NCI-H460 (cell line): ENCODE results near the gene C2orf78. TPM values are rescaled to one million over a fixed set of nuclear protein-coding genes. Genes with fewer than 3 reads are reported as not detected.

ENCODE experiments used
- DNase-seq: peaks from one replicate; pipeline ENCODE4 v3.0.0-alpha.2; 2016; ENCODE audit warnings: low read depth; ENCODE audit errors: extremely low read depth
- total RNA-seq: library from RNA; depleted of rRNA; stranded (reverse); fragments of >200 nt; shearing (Covaris generic); gene quantifications from 2 replicates; pipeline ENCODE4 v1.2.3, GENCODE V29; 2014

C2orf78 gene
- total RNA-seq, 1 experiment from 2014 or later, result not detected

GRCh38 chr2:73779467-73780236 is 4.3 kb upstream of the C2orf78 start, which contains the start of gene DUSP11:
Gene DUSP11 (minus strand): TSS chr2:73780103. CDS start chr2:73779974, 129 bp downstream.
- DNase-seq, result peak; percentile 95

- no peak for DNase-seq
These were observed 3.8 kb upstream of the C2orf78 start for GRCh38 chr2:73780237-73780582.

DNA sequence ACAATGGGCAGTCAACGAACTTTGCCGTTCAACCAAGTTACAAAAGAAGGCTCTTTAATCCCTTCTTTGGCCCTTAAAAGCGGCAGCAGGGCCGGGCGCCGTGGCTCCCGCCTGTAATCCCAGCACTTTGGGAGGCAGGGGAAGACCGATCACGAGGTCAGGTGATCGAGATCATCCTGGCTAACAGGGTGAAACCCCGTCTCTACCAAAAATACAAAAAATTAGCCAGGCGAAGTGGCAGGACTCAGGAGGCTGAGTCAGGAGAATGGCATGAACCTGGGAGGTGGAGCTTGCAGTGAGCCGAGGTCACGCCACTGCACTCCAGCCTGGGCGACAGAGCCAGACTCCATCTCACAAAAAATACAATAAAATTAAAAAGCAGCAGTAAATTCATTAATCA is 581 bp upstream of the C2orf78 start:
- peak; percentile 17 for DNase-seq

DNA sequence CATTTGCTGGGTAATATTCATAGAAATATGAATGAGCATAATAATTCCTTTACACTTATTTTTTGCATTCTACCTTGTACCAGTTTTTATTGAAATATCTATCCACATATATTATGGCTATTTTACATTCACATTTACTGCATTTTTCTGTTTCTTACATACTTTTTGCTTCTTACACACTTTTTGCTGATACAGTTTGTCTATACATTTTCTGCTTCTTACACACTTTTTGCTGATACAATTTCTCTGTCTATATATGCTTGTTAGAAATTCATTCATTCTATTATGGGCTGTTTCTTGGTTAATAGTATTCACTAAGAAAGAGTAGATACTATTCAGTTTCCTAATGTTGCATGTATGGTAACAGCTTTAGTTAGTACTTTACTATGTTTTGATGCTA is 27.9 kb downstream of the C2orf78 start:
- no peak for DNase-seq

- no peak for DNase-seq
These were observed 28.7 kb downstream of the C2orf78 start for GRCh38 chr2:73812635-73813034.

- no peak for DNase-seq
These were observed 34.3 kb downstream of the C2orf78 start for GRCh38 chr2:73818296-73818695.

- DNase-seq, result no peak
These were observed 37.2 kb downstream of the C2orf78 start for GRCh38 chr2:73821227-73821626.

DNA sequence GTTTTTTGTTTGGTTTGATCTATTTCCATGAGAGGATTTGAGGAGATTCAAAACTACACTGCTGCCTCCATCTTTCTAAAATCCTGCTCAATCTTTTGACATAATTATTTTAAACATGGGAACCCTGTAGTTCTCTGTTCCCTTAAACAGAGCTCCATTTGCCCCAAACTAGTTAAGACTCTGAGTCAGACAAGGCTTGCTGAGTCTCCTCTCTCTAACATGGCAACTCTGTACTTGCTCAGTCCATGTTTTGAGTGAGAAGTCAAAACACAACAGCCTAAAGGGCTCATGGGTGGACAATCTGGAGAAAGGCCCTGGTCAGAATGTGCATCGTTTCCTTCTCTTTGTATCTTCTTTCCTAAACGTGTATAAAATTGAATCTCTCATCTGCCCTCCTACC is 37.7 kb downstream of the C2orf78 start:
- DNase-seq, result no peak

DNA sequence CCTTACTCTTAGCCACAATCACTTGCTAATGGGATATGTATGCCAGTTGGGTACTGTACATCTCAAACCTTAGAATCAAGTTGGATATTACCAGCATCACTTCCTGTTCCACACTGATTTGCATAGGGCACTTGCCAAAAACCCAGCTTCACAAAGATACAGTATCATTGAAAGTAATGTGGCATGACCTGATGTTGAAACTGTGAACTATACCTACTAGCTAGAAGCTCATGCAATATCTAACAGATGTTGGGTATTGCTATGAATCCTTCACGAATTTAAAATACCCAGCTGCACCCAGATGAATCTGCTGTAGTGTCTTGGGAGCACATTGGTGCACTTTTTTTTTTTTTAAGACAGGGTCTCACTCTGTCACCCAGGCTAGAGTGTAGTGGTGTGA is 38.3 kb downstream of the C2orf78 start:
- DNase-seq, result no peak

GRCh38 chr2:73822991-73823390 is 39.0 kb downstream of the C2orf78 start:
- DNase-seq, result no peak

DNA sequence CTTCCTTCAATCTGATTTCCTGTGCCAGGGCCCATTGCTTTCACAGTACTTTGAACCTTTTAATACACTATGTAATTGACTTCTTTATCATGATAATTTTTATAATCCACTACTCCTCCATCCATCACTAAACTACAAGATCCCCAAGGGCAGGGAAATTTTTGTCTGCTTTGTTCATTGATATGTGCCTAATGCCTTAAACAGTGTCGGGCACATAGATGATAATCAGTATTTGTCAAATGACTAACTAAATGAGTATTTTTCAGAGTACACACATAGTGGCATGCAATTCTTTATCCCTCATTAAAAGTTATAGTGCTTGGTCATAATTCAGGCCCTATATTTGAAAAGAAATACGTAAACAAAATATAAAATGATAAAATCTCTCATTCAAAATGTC is 39.4 kb downstream of the C2orf78 start:
- no peak for DNase-seq

GRCh38 chr2:73823916-73824523 is 40.0 kb downstream of the C2orf78 start:
- peak; percentile 66 for DNase-seq

DNA sequence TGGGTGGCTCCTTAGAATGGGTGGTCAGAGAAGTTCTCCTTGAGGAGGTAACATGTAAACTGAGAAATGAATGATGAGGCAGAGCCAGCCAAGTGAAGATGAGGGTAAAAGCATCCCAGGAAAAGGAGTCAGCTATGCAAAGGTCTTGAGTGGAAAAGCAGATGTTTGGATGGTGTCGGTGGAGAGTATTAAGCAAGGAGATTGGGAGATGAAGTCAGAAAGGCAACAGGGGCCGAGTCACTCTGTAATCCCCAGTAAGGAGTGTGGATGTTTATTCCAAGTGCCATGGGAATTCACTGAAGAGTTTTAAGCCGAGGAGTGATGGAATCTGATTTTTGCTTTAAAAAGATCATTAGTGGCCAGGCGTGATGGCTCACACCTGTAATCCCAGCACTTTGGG is 41.4 kb downstream of the C2orf78 start:
- DNase-seq, result no peak

DNA sequence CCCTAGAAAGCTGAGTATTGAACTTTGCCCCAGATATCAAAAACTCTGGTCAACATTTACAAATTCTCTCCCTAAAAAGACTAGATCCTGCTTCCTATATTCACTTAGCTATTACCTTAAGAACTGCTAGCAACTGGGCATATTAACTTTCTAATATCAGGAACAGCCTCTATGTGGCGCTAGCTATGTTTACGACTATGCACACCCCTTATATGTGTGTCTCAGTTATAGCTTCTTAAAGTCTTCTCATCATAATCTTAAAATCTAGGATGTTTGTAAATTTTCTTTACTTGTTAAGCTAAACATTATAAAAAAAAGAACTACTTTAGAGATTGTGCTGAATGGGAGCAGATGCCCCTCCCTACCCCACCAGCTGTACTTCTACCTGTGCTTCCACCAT is 43.0 kb downstream of the C2orf78 start:
- DNase-seq, result peak; percentile 26

DNA sequence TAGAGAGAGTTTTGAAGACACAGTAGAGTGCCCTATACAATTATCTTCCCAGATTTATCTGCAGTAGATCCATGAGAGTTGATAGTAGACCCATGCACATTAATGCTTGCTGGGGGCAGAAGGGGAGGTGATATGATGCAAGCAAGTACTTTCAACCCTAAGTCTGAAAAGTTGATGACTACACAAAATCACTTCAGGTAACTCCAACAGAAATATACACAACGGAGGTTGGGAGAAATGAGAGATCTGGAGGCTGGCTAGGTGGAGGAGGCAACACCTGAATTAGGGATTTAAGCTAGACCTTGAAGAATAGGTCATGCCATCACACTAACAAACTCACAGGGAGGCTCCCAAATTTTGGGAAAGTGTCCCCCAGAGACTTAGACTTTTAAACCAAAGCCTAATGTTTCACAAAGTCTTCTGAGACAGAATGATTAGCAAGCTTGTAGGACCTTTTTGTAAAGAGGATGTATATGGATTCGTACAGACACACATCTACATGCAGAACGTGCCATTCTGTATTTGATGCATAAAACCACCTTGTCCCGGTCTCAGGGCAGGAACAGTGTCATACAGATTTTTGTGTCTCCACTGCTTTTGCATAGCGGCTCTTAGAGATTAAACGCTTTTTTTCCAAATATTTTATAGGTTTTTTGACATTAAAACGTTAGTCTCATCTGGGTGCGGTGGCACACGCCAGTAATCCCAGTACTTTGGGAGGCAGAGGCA is 43.8 kb downstream of the C2orf78 start:
- DNase-seq, result no peak

GRCh38 chr2:73828389-73828817 is 44.4 kb downstream of the C2orf78 start:
- no peak for DNase-seq

- peak; percentile 97 for DNase-seq
These were observed 45.0 kb downstream of the C2orf78 start, which contains the start of gene STAMBP for GRCh38 chr2:73828818-73829570. Gene STAMBP (plus strand): TSS chr2:73828961. CDS start chr2:73830857, 1,896 bp downstream.

DNA sequence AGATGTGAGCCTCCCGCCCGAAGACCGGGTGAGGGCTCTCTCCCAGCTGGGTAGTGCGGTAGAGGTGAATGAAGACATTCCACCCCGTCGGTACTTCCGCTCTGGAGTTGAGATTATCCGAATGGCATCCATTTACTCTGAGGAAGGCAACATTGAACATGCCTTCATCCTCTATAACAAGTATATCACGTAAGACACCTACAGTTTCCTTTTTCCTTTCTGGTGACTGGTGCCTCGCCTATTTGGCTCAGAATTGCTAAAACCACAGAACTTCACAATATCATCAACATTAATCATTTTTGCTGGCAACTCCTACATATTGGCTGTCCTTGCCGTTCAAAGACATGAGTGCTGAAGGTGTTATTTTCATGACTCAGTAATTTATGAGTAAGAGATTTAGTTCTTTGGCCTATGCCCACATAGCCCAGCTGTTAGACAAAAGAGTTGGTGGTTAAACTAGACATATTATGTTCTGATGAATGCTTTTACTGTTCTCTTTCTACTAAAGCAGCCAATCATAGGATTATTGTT is 47.0 kb downstream of the C2orf78 start:
- DNase-seq, result no peak

GRCh38 chr2:73832930-73833329 is 48.9 kb downstream of the C2orf78 start:
- peak; percentile 13 for DNase-seq

DNA sequence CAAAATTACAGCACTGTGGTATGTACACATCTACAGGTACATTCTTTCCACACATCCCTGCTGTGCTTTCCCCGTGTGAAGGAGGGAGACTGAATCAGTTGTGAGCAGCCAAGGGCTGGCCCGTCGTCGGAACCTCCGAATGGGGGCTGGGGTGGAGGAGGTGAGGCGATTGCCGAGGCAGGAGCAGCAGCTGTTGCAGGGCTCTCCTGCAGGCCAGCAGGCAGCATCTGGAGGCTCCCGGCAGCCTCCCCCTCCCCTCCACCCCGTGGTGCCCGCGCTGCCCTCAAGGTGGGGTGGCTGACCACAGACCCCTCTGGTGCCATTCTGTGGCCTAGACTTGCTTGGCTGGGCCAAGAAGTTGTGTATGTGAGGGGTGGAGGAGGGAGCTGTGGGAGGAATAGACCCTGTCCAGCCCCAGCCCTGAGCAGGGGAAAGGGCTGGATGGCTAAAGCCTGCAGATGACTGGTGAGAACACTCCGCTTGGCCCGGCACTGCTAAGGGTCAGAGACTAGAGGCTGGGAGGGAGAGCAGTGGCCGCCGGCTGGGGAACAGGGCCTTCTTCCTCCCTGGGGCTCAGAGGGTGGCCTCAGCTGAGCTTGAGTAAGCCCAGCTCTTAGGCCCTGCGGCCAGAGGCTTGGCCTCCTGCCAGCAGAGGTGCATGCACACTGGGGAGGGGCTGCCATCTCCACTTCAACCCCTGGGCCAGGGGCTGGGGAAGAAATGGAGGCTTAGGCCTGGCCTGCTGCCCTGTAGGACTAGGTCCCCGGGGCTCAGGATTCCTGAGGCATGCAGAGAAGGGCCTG is 52.4 kb downstream of the C2orf78 start:
- DNase-seq, result no peak
